Gastrocnemius medialis (tissue), 4 donors: Measurements from ENCODE around the gene RBBP6. TPM values are rescaled to one million over a fixed set of nuclear protein-coding genes. Genes with fewer than 3 reads are reported as not detected.

Experiments
- ATAC-seq, 2 donors: fragments of 150-250 bp; one replicate each; pipeline ENCODE4 v1.9.1; 2016
- DNase-seq, 2 donors: peaks; one replicate each; pipeline ENCODE4 v3.0.0-alpha.2; 2019
- H3K27ac ChIP-seq, 4 donors: fragments of 200-600 bp; sonication (generic); 1 replicate in 1 of 4; 2 replicates in 3 of 4; pipeline ENCODE4 v1.5.1; 2016 to 2018; ENCODE audit warnings: mild to moderate bottlenecking in 2 of 4, moderate library complexity in 1 of 4
- H3K27me3 ChIP-seq, 3 donors: fragments of 200-600 bp; sonication (generic) in 2 of 3; 1 replicate in 1 of 3; 2 replicates in 2 of 3; pipeline versions ENCODE4 v1.5.1 to v1.6.0; 2016 to 2019; ENCODE audit warnings: mild to moderate bottlenecking in 1 of 3, moderate library complexity in 1 of 3
- H3K36me3 ChIP-seq, 2 donors: fragments of 200-600 bp; sonication (generic) in 1 of 2; one replicate each; pipeline ENCODE4 v1.5.1; 2017 to 2018
- H3K4me1 ChIP-seq, 2 donors: fragments of 200-600 bp; sonication (generic) in 1 of 2; one replicate each; pipeline ENCODE4 v1.5.1; 2016 to 2017; ENCODE audit warnings: mild to moderate bottlenecking in 2 of 2
- H3K4me3 ChIP-seq, 4 donors: fragments of 200-600 bp; sonication (generic) in 3 of 4; 1 replicate in 1 of 4; 2 replicates in 3 of 4; pipeline ENCODE4 v1.5.1; 2016 to 2019; ENCODE audit warnings: mild to moderate bottlenecking in 2 of 4
- H3K9me3 ChIP-seq, 3 donors: fragments of 200-600 bp; sonication (generic) in 2 of 3; 1 replicate in 1 of 3; 2 replicates in 2 of 3; pipeline ENCODE4 v1.5.1; 2016 to 2019
- CTCF ChIP-seq, 5 experiments: fragments of 450-650 bp in 3 of 5; fragments of 200-600 bp in 2 of 5; sonication (generic) in 2 of 5; IDR thresholded peaks in 4 of 5; conservative IDR thresholded peaks in 1 of 5; 1 replicate in 4 of 5; 2 replicates in 1 of 5; pipeline ENCODE4 v1.5.1; 2016 to 2019; ENCODE audit warnings: antibody characterized with exemption in 5 of 5, mild to moderate bottlenecking in 3 of 5, moderate library complexity in 3 of 5
- POLR2A ChIP-seq, 2 donors: fragments of 450-650 bp; IDR thresholded peaks; one replicate each; pipeline ENCODE4 v1.6.1; 2017; ENCODE audit warnings: antibody characterized with exemption in 2 of 2, mild to moderate bottlenecking in 2 of 2, moderate library complexity in 2 of 2
- in situ Hi-C, 4 donors: fragments of 200-750 bp; cut with MboI; loops; one replicate each; pipeline versions ENCODE4 v1.15.0 to v1.8.0; 2017; ENCODE audit warnings: low sequenced_read_pairs in 4 of 4
- intact Hi-C: fragments of 100-400 bp; cut with DNase I; formaldehyde crosslinking; loops from one replicate; pipeline ENCODE4 v1.15.1; 2023; ENCODE audit warnings: low total_unique reads
- total RNA-seq, 4 donors: library from RNA; depleted of rRNA; stranded (reverse); fragments of >200 nt; gene quantifications; one replicate each; pipeline versions ENCODE4 v1.1.0 to v1.2.3, GENCODE V29; 2016

Gene RBBP6
- total RNA-seq, 4 donors from 2014 or later: 33.3 to 57.1 (median 47.8) TPM

GRCh38 chr16:24524855-24525677, 14.3 kb upstream of the RBBP6 start:
- no peak for DNase-seq
- Histone ChIP-seq H3K36me3 (no peaks in the 10 kb centered on the region), H3K27ac (no peak overlapping the region), H3K27me3 (no peaks in the 10 kb centered on the region), H3K9me3 (no peaks in the 10 kb centered on the region), H3K4me1 (no peaks in the 10 kb centered on the region), H3K4me3 (no peak overlapping the region)
- in situ Hi-C loops (loop anchor here in 3 of 4 donors (25.0 kb wide), 3 partner anchors 587 to 863 kb away; partner anchors contain the start of genes ZKSCAN2 (in 2 of the 3) and LCMT1 (in 1 of the 3)), intact Hi-C loops (no loop called here)
- no peak for TF ChIP-seq POLR2A (IDR thresholded peaks at IDR 0.05)
- TF ChIP-seq CTCF (IDR thresholded peaks at IDR 0.05 in 4 of 5, conservative IDR thresholded peaks at IDR 0.05 in 1 of 5): no peak
- no peak for ATAC-seq

GRCh38 chr16:24525970-24526559, 13.3 kb upstream of the RBBP6 start:
- Histone ChIP-seq H3K4me3 (no peak overlapping the region), H3K36me3 (no peaks in the 10 kb centered on the region), H3K27me3 (no peaks in the 10 kb centered on the region), H3K27ac (no peak overlapping the region), H3K9me3 (no peaks in the 10 kb centered on the region), H3K4me1 (no peaks in the 10 kb centered on the region)
- ATAC-seq (no peak), DNase-seq (no peak)
- in situ Hi-C loops (loop anchor here in 2 of 4 donors (25.0 kb wide), 2 partner anchors 586 to 736 kb away; partner anchors contain the start of genes ZKSCAN2 (in 2 of the 2) and LCMT1 (in 1 of the 2)), intact Hi-C loops (no loop called here)
- no peak for TF ChIP-seq POLR2A (IDR thresholded peaks at IDR 0.05)
- TF ChIP-seq CTCF (IDR thresholded peaks at IDR 0.05 in 4 of 5, conservative IDR thresholded peaks at IDR 0.05 in 1 of 5): no peak

- H3K9me3 ChIP-seq: no peaks in the 10 kb centered on the region
- no peak for ATAC-seq
- no peaks in the 10 kb centered on the region for H3K27me3 ChIP-seq
- no peak for DNase-seq
- TF ChIP-seq POLR2A (IDR thresholded peaks at IDR 0.05) (no peak), CTCF (IDR thresholded peaks at IDR 0.05 in 4 of 5, conservative IDR thresholded peaks at IDR 0.05 in 1 of 5) (no peak)
- H3K4me1 ChIP-seq: no peaks in the 10 kb centered on the region
- in situ Hi-C loops (loop anchor here in 2 of 4 donors (25.0 kb wide), 2 partner anchors 585 to 735 kb away; partner anchors contain the start of genes ZKSCAN2 (in 2 of the 2) and LCMT1 (in 1 of the 2)), intact Hi-C loops (no loop called here)
- no peaks in the 10 kb centered on the region for H3K36me3 ChIP-seq
- no peak overlapping the region for H3K4me3 ChIP-seq
- H3K27ac ChIP-seq: no peak overlapping the region
Observed at GRCh38 chr16:24526701-24527495, 12.5 kb upstream of the RBBP6 start.

GRCh38 chr16:24531166-24531565, 8.2 kb upstream of the RBBP6 start:
- H3K27me3 ChIP-seq: no peaks in the 10 kb centered on the region

More at GRCh38 chr16:24531166-24531565, 8.2 kb upstream of the RBBP6 start:
- TF ChIP-seq CTCF (IDR thresholded peaks at IDR 0.05 in 4 of 5, conservative IDR thresholded peaks at IDR 0.05 in 1 of 5) (no peak), POLR2A (IDR thresholded peaks at IDR 0.05) (no peak)
- Histone ChIP-seq H3K27ac (no peak overlapping the region), H3K36me3 (no peaks in the 10 kb centered on the region), H3K4me3 (no peak overlapping the region), H3K9me3 (no peaks in the 10 kb centered on the region), H3K4me1 (no peaks in the 10 kb centered on the region)
- intact Hi-C loops: no loop called here
- in situ Hi-C loops: loop anchor here in 2 of 4 donors (25.0 kb wide), 2 partner anchors 581 to 731 kb away; partner anchors contain the start of genes ZKSCAN2 (in 2 of the 2) and LCMT1 (in 1 of the 2)
- DNase-seq: no peak
- no peak for ATAC-seq
